Measurements from ENCODE around the gene PUM2.
"Not testable (repeated sequence)": the region's sequence is repeated elsewhere in the genome, so short reads cannot be mapped to it uniquely, and the experiment has no call there.

PUM2 gene

GRCh38 chr2:20350753-20351554 lies at the start of gene PUM2:
Gene PUM2 (minus strand): TSS chr2:20350844. CDS start chr2:20327360, 23,484 bp downstream.
- peak; percentile 70 to 73 for DNase-seq

GRCh38 chr2:20400306-20400705 lies 49.7 kb upstream of the PUM2 start:
- no peak for DNase-seq

GRCh38 chr2:20398956-20399567 lies 48.4 kb upstream of the PUM2 start:
- no peak for DNase-seq

GRCh38 chr2:20397811-20398447 lies 47.3 kb upstream of the PUM2 start:
- DNase-seq = no peak

- no peak for DNase-seq
Observed at GRCh38 chr2:20396356-20397000, 45.8 kb upstream of the PUM2 start.

- no peak for DNase-seq
Observed at GRCh38 chr2:20393986-20394385, 43.3 kb upstream of the PUM2 start.

GRCh38 chr2:20391951-20392699 lies 41.5 kb upstream of the PUM2 start:
- no peak for DNase-seq

- no peak for DNase-seq
Observed at GRCh38 chr2:20390524-20391123, 40.0 kb upstream of the PUM2 start.

GRCh38 chr2:20384953-20385352 lies 34.3 kb upstream of the PUM2 start:
- DNase-seq = no peak

GRCh38 chr2:20382965-20383810 lies 32.5 kb upstream of the PUM2 start:
- no peak for DNase-seq

GRCh38 chr2:20381457-20381856 lies 30.8 kb upstream of the PUM2 start:
- DNase-seq = no peak

- DNase-seq = peak in 1 of 2 donors; percentile 32
Observed at GRCh38 chr2:20378891-20379519, 28.4 kb upstream of the PUM2 start.

GRCh38 chr2:20378341-20378740 lies 27.7 kb upstream of the PUM2 start:
- no peak for DNase-seq

- no peak for DNase-seq
Observed at GRCh38 chr2:20377741-20378140, 27.1 kb upstream of the PUM2 start.

- DNase-seq = not testable (repeated sequence)
Observed at GRCh38 chr2:20374982-20375381, 24.3 kb upstream of the PUM2 start.

- DNase-seq = no peak
Observed at GRCh38 chr2:20372896-20373640, 22.4 kb upstream of the PUM2 start.

GRCh38 chr2:20371323-20372025 lies 20.8 kb upstream of the PUM2 start:
- DNase-seq = no peak

- DNase-seq = no peak
Observed at GRCh38 chr2:20370191-20370590, 19.5 kb upstream of the PUM2 start.

- no peak for DNase-seq
Observed at GRCh38 chr2:20369366-20369765, 18.7 kb upstream of the PUM2 start.

All from inflammatory macrophage treated with lipopolysaccharide for 1 hour (primary cell).